IMR-90 (cell line): ENCODE results near the gene TIGD7. TPM values are rescaled to one million over a fixed set of nuclear protein-coding genes. Genes with fewer than 3 reads are reported as not detected.

Source experiments
- ATAC-seq: fragments of 200-7000 bp; cut with Tn5 transposase; 2 replicates; pipeline ENCODE4 v1.9.1; 2020; ENCODE audit warnings: low read depth, mild to moderate bottlenecking, moderate library complexity
- BruUV-seq: library from RNA; stranded (reverse); fragments of 400-500 nt; replicated peaks from 2 replicates; lab custom pipeline; 2021; lab: Mats Ljungman, UMichigan
- CTCF ChIA-PET: fragments of 300-600 bp; formaldehyde crosslinking; extraction: SDS; loops from one replicate; lab custom pipeline; 2021; ENCODE audit warnings: antibody characterized with exemption; lab: Yijun Ruan, JAX
- POLR2A ChIA-PET: fragments of 300-600 bp; sonication (Branson Sonifier 250); formaldehyde crosslinking; loops from one replicate; lab custom pipeline; 2022; ENCODE audit warnings: antibody characterized with exemption; ENCODE audit not compliant: unreplicated experiment; lab: Charles Lee
- DNase-seq: peaks from one replicate; pipeline ENCODE4 v3.0.0; 2013
- H2AFZ ChIP-seq: replicated peaks from 2 replicates; pipeline ENCODE3; 2013; ENCODE audit warnings: low read length, mild to moderate bottlenecking; ENCODE audit not compliant: poor library complexity
- H2AK5ac ChIP-seq: 2 replicates; pipeline ENCODE4 v1.6.1; 2013; ENCODE audit warnings: low read depth, low read length, inconsistent platforms
- H2AK9ac ChIP-seq: replicated peaks from 2 replicates; pipeline ENCODE3; 2013; ENCODE audit warnings: mild to moderate bottlenecking, low read depth, low read length, moderate library complexity; ENCODE audit not compliant: poor library complexity
- H2BK120ac ChIP-seq: 2 replicates; pipeline ENCODE4 v1.6.1; 2013; ENCODE audit warnings: low read depth, low read length, inconsistent platforms
- H2BK15ac ChIP-seq: 3 replicates; pipeline ENCODE4 v1.6.1; 2013; ENCODE audit warnings: low read depth, low read length, inconsistent platforms
- H2BK20ac ChIP-seq: 2 replicates; pipeline ENCODE4 v1.6.1; 2013; ENCODE audit warnings: low read depth, mild to moderate bottlenecking, inconsistent platforms, low read length, moderate library complexity
- H2BK5ac ChIP-seq: 2 replicates; pipeline ENCODE4 v1.6.1; 2013; ENCODE audit warnings: mild to moderate bottlenecking, low read depth, low read length, inconsistent platforms; ENCODE audit not compliant: poor library complexity, severe bottlenecking
- H3K14ac ChIP-seq: replicated peaks from 2 replicates; pipeline ENCODE4 v1.6.1; 2013; ENCODE audit warnings: low read depth, low read length, inconsistent platforms
- H3K18ac ChIP-seq: 2 replicates; pipeline ENCODE4 v1.6.1; 2013; ENCODE audit warnings: low read depth, low read length, control low read depth
- H3K23ac ChIP-seq: 2 replicates; pipeline ENCODE4 v1.6.1; 2013; ENCODE audit warnings: low read depth, low read length, inconsistent platforms
- H3K27ac ChIP-seq: 2 replicates; pipeline ENCODE4 v1.5.1; 2013; ENCODE audit warnings: mild to moderate bottlenecking, control low read depth, low read length; ENCODE audit not compliant: insufficient read depth
- H3K27me3 ChIP-seq: 2 replicates; pipeline ENCODE4 v1.6.1; 2013; ENCODE audit warnings: low read length; ENCODE audit not compliant: control insufficient read depth, insufficient read depth
- H3K36me3 ChIP-seq: 2 replicates; pipeline ENCODE4 v1.6.1; 2013; ENCODE audit warnings: low read length, mixed read lengths; ENCODE audit not compliant: control insufficient read depth, insufficient read depth
- H3K4ac ChIP-seq: 2 replicates; pipeline ENCODE4 v1.6.1; 2013; ENCODE audit warnings: low read depth, low read length, inconsistent platforms
- H3K4me1 ChIP-seq: 2 replicates; pipeline ENCODE4 v1.6.1; 2013; ENCODE audit warnings: low read length, mixed read lengths; ENCODE audit not compliant: control insufficient read depth, insufficient read depth
- H3K4me2 ChIP-seq: 2 replicates; pipeline ENCODE4 v1.6.1; 2013; ENCODE audit warnings: low read depth, mild to moderate bottlenecking, control low read depth, low read length, moderate library complexity
- H3K4me3 ChIP-seq: 2 replicates; pipeline ENCODE4 v1.5.1; 2013; ENCODE audit warnings: low read depth, mild to moderate bottlenecking, control low read depth, low read length, moderate library complexity; ENCODE audit not compliant: insufficient read depth
- H3K56ac ChIP-seq: 2 replicates; pipeline ENCODE4 v1.6.1; 2013; ENCODE audit warnings: low read length, inconsistent platforms; ENCODE audit not compliant: insufficient read depth; ENCODE audit errors: extremely low read depth
- H3K79me1 ChIP-seq, 2 experiments: 2 replicates each; pipeline ENCODE4 v1.6.1; 2013; ENCODE audit warnings: low read length in 2 of 2, inconsistent platforms in 1 of 2, low read depth in 1 of 2
- H3K9ac ChIP-seq: 2 replicates; pipeline ENCODE4 v1.6.1; 2013; ENCODE audit warnings: low read depth, low read length, control low read depth
- H3K9me1 ChIP-seq: 2 replicates; pipeline ENCODE4 v1.6.1; 2013; ENCODE audit warnings: low read length, inconsistent platforms; ENCODE audit not compliant: insufficient read depth
- H3K9me3 ChIP-seq: 2 replicates; pipeline ENCODE4 v1.6.1; 2013; ENCODE audit warnings: low read length; ENCODE audit not compliant: control insufficient read depth, insufficient read depth
- H4K20me1 ChIP-seq: 2 replicates; pipeline ENCODE4 v1.6.1; 2013; ENCODE audit warnings: low read length, inconsistent platforms; ENCODE audit not compliant: insufficient read depth
- H4K5ac ChIP-seq: 2 replicates; pipeline ENCODE4 v1.6.1; 2013; ENCODE audit warnings: mild to moderate bottlenecking, low read depth, low read length, control low read depth
- H4K8ac ChIP-seq, 2 experiments: 2 replicates each; pipeline ENCODE4 v1.6.1; 2013; ENCODE audit warnings: low read depth in 2 of 2, low read length in 2 of 2, control low read depth in 1 of 2, inconsistent platforms in 1 of 2
- H4K91ac ChIP-seq: 2 replicates; pipeline ENCODE4 v1.6.1; 2013; ENCODE audit warnings: low read depth, low read length, inconsistent platforms; ENCODE audit not compliant: insufficient read depth
- BHLHE40 ChIP-seq: fragments of 150-350 bp; IDR thresholded peaks from 2 replicates; pipeline ENCODE4 v1.6.1; 2016; ENCODE audit warnings: mild to moderate bottlenecking, low read depth, low read length
- CEBPB ChIP-seq: IDR thresholded peaks from 2 replicates; pipeline ENCODE4 v1.6.1; 2012; ENCODE audit warnings: low read depth, low read length, improper control_type of control experiment
- CHD1 ChIP-seq: IDR thresholded peaks from 2 replicates; pipeline ENCODE4 v1.6.1; 2012; ENCODE audit warnings: low read depth, low read length, improper control_type of control experiment
- FOS ChIP-seq: fragments of 150-350 bp; IDR thresholded peaks from 2 replicates; pipeline ENCODE4 v1.6.1; 2016; ENCODE audit warnings: low read depth, low read length
- MAZ ChIP-seq: IDR thresholded peaks from 2 replicates; pipeline ENCODE4 v1.6.1; 2012; ENCODE audit warnings: low read depth, mild to moderate bottlenecking, low read length, improper control_type of control experiment, moderate library complexity, borderline replicate concordance
- NFE2L2 ChIP-seq: fragments of 150-350 bp; IDR thresholded peaks from 2 replicates; pipeline ENCODE4 v1.6.1; 2016; ENCODE audit warnings: low read depth, mild to moderate bottlenecking, low read length
- POLR2A ChIP-seq: IDR thresholded peaks from 2 replicates; pipeline ENCODE4 v1.6.1; 2012; ENCODE audit warnings: mild to moderate bottlenecking, low read depth, low read length
- RCOR1 ChIP-seq: IDR thresholded peaks from 2 replicates; pipeline ENCODE4 v1.6.1; 2012; ENCODE audit warnings: mild to moderate bottlenecking, low read length, improper control_type of control experiment; ENCODE audit not compliant: insufficient replicate concordance
- RFX5 ChIP-seq: IDR thresholded peaks from 2 replicates; pipeline ENCODE4 v1.8.0; 2012; ENCODE audit warnings: low read depth, mild to moderate bottlenecking, low read length, moderate library complexity
- SMC3 ChIP-seq: fragments of 150-350 bp; IDR thresholded peaks from 2 replicates; pipeline ENCODE4 v1.6.1; 2016; ENCODE audit warnings: low read depth, mild to moderate bottlenecking, antibody characterized with exemption, low read length, moderate library complexity
- WGBS, 2 experiments: methylation state at CpG; one replicate each; pipeline versions ENCODE4 v1.1.5 to v1.1.7; 2013; ENCODE audit warnings: missing lambda C conversion rate in 2 of 2; ENCODE audit not compliant: insufficient read length in 1 of 2; ENCODE audit errors: extremely low coverage in 2 of 2; 5-methylcytosine and 5-hydroxymethylcytosine counted together
- dilution Hi-C: fragments of 300-500 bp; cut with HindIII; formaldehyde crosslinking; loops from one replicate; pipeline ENCODE4 v1.14.3; 2018; ENCODE audit warnings: low sequenced_read_pairs; ENCODE audit not compliant: unreplicated experiment
- in situ Hi-C: fragments of 300-500 bp; cut with MboI; formaldehyde crosslinking; loops from 3 replicates; pipeline ENCODE4 v1.14.3; 2019; ENCODE audit warnings: low sequenced_read_pairs, inconsistent platforms, mixed read lengths
- intact Hi-C: fragments of 100-400 bp; cut with micrococcal nuclease; formaldehyde crosslinking; loops from 2 replicates; pipeline ENCODE4 v1.10.0; 2022
- polyA plus RNA-seq, 3 experiments: library from polyadenylated mRNA; depleted of rRNA; stranded (reverse); fragments of >200 nt; gene quantifications; 2 replicates each; pipeline ENCODE4 v1.2.3, GENCODE V29; 2012; ENCODE audit warnings: low replicate concordance in 1 of 3
- total RNA-seq: library from RNA; depleted of rRNA; stranded (reverse); fragments of >200 nt; gene quantifications from 2 replicates; pipeline ENCODE4 v1.2.3, GENCODE V29; 2012
- TF ChIP-seq, protein P1 (sequence below): conservative IDR thresholded peaks from 2 replicates; pipeline ENCODE4 v1.5.1; 2012; ENCODE audit warnings: mild to moderate bottlenecking, low read depth, low read length, improper control_type of control experiment
- TF ChIP-seq, protein P2 (sequence below): fragments of 150-350 bp; IDR thresholded peaks from 2 replicates; pipeline ENCODE4 v1.6.1; 2016; ENCODE audit warnings: low read depth, mild to moderate bottlenecking, low read length, moderate library complexity, borderline replicate concordance

The TIGD7 gene
- total and polyA plus RNA-seq, 2 of the 4 experiments (the other 2 are of a cell fraction): 2.5 to 2.7 TPM

DNA sequence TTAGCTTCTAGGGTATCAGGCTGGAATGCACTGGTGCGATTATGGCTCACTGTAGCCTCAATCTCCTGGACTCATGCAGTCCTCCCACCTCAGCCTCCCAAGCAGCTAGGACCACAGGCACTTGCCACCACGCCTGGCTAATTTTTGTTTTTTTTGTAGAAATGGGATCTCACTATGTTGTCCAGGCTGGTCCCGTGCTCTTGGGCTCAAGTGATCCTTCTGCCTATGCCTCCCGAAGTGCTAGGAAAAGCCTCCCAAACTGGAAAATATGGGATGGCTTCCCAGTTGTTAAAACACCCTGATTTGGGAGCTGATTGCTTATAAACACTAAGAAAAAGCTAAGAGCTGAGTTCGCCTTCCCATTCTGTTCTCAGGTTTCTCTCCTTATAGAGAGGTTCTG, 28.6 kb downstream of the TIGD7 start:
- CTCF ChIA-PET: interaction anchor here (1.5 kb wide), 1 partner anchor 10 kb away, joined by 3 read pairs; no protein-coding TSS in a partner anchor
- Histone ChIP-seq H4K20me1 (no peaks in the 10 kb centered on the region), H3K4ac (no peak overlapping the region), H3K9me1 (no peaks in the 10 kb centered on the region), H3K36me3 (no peaks in the 10 kb centered on the region), H3K14ac (no peak overlapping the region), H2BK15ac (no peak overlapping the region), H2AK9ac (no peak overlapping the region), H2BK20ac (no peak overlapping the region), H2BK120ac (no peak overlapping the region), H3K79me1 (peaks cover 0 to 5% of the 10 kb centered on the region in 2 experiments; a peak in 1 of 4 replicates), H2AFZ (no peak overlapping the region), H3K4me1 (no peaks in the 10 kb centered on the region), H4K5ac (no peak overlapping the region), H3K18ac (no peak overlapping the region), H2BK5ac (no peak overlapping the region), H4K8ac (no peak overlapping the region), H4K91ac (no peak overlapping the region), H3K9ac (no peak overlapping the region), H3K56ac (no peak overlapping the region), H3K27me3 (peaks cover 3% of the 10 kb centered on the region), H3K4me3 (no peak overlapping the region), H3K23ac (no peak overlapping the region), H2AK5ac (no peak overlapping the region), H3K27ac (no peak overlapping the region), H3K9me3 (no peaks in the 10 kb centered on the region), H3K4me2 (no peak overlapping the region)
- POLR2A ChIA-PET: no interaction called here
- BruUV-seq: no TSS peak
- DNase-seq (no peak), ATAC-seq (no peak)
- intact Hi-C loops: no loop called here
- dilution Hi-C loops: no loop called here
- in situ Hi-C loops: no loop called here
- WGBS, 2 experiments: no CpG with 5 or more reads among the region's 5 CpGs
- TF ChIP-seq FOS (no peak), CHD1 (no peak), CEBPB (no peak), POLR2A (no peak), BHLHE40 (no peak), RCOR1 (no peak), MAZ (no peak), SMC3 (no peak), NFE2L2 (no peak), RFX5 (no peak)
- TF ChIP-seq, protein P1, sequence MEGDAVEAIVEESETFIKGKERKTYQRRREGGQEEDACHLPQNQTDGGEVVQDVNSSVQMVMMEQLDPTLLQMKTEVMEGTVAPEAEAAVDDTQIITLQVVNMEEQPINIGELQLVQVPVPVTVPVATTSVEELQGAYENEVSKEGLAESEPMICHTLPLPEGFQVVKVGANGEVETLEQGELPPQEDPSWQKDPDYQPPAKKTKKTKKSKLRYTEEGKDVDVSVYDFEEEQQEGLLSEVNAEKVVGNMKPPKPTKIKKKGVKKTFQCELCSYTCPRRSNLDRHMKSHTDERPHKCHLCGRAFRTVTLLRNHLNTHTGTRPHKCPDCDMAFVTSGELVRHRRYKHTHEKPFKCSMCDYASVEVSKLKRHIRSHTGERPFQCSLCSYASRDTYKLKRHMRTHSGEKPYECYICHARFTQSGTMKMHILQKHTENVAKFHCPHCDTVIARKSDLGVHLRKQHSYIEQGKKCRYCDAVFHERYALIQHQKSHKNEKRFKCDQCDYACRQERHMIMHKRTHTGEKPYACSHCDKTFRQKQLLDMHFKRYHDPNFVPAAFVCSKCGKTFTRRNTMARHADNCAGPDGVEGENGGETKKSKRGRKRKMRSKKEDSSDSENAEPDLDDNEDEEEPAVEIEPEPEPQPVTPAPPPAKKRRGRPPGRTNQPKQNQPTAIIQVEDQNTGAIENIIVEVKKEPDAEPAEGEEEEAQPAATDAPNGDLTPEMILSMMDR: no peak
- TF ChIP-seq, protein P2, sequence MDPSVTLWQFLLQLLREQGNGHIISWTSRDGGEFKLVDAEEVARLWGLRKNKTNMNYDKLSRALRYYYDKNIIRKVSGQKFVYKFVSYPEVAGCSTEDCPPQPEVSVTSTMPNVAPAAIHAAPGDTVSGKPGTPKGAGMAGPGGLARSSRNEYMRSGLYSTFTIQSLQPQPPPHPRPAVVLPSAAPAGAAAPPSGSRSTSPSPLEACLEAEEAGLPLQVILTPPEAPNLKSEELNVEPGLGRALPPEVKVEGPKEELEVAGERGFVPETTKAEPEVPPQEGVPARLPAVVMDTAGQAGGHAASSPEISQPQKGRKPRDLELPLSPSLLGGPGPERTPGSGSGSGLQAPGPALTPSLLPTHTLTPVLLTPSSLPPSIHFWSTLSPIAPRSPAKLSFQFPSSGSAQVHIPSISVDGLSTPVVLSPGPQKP: no peak
